ENCODE measurements around the gene NHEJ1. TPM values are rescaled to one million over a fixed set of nuclear protein-coding genes. Genes with fewer than 3 reads are reported as not detected.

The NHEJ1 gene
- total and polyA plus RNA-seq, 9 of the 15 experiments (the other 6 are each of a cell fraction or from before 2014, with no cell fraction given) = 9.0 to 23.7 (median 13.9) TPM

DNA sequence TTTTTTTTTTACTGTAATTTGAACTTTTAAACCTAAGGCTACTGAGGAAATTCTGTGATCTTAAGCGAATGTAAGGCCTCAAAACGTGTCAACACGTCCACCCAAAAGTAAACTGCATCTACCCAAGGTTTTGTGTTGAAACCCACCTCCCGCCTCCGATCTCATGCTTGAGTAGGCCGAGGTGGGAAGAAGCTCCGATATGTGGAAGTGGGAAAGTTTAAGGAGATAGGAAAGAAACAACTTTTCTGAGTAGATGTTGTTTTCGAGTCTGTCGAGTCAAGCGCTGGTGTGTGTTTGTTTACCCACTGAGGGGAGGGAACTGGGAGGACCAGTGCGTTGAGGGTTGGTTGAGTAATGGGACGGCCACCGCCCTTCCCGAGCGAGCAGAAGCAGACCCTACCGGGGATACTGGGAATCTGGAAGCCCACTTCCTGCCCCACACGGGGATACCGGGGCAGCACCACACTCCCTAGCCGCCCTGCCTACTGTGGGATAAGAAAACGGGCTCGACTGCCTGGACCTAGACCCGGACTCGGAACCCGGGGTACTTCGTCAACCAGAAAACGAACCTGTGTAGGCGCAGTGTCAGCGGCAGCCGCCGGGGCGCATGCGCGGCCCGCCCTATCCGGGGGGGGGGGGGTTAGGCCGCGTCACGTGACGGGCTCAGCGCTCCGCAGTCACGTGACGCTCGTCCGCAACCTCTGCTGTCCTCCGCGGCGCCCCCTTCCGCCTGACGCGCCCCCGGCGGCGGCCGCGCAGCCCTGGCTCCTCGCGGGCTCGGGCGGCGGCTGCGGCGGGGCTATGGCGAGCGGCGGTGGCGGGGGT lies 17.1 kb upstream of the NHEJ1 start, which contains the start of gene RETREG2 (continued):
- no peak for TF ChIP-seq ZNF79 (CRISPR knock-in tag; IDR thresholded peaks at IDR 0.05; ENCODE audit: low read depth)
- no peak for TF ChIP-seq HLTF (IDR thresholded peaks at IDR 0.05)
- no peak for TF ChIP-seq CREBBP (IDR thresholded peaks at IDR 0.05; ENCODE audit: low read depth, low read length)
- 0 out of 2 replicates have a peak, but pooled peaks have one; percentile 33 for TF ChIP-seq ZNF586 (CRISPR knock-in tag; conservative IDR thresholded peaks at IDR 0.05)
- TF ChIP-seq, protein P1, sequence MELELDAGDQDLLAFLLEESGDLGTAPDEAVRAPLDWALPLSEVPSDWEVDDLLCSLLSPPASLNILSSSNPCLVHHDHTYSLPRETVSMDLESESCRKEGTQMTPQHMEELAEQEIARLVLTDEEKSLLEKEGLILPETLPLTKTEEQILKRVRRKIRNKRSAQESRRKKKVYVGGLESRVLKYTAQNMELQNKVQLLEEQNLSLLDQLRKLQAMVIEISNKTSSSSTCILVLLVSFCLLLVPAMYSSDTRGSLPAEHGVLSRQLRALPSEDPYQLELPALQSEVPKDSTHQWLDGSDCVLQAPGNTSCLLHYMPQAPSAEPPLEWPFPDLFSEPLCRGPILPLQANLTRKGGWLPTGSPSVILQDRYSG (tag; conservative IDR thresholded peaks at IDR 0.05; ENCODE audit: low read depth) = no peak
- TF ChIP-seq ZNF76 (CRISPR knock-in tag; IDR thresholded peaks at IDR 0.05; ENCODE audit: borderline replicate concordance) = no peak
- TF ChIP-seq MAZ (CRISPR knock-in tag; conservative IDR thresholded peaks at IDR 0.05 in 1 of 2, IDR thresholded peaks at IDR 0.05 in 1 of 2) = peak; percentile 30 to 87; a peak in 2 of 4 replicates
- TF ChIP-seq ZNF644 (tag; IDR thresholded peaks at IDR 0.05; ENCODE audit: low read depth) = no peak
- no peak for TF ChIP-seq TCF3 (CRISPR knock-in tag; IDR thresholded peaks at IDR 0.05)
- TF ChIP-seq MYC (IDR thresholded peaks at IDR 0.05; ENCODE audit: low read depth, low read length) = 0 out of 2 replicates have a peak, but pooled peaks have one; percentile 5
- TF ChIP-seq MYC (CRISPR knock-in tag; IDR thresholded peaks at IDR 0.05; ENCODE audit: borderline replicate concordance, low read depth) = no peak
- no peak for TF ChIP-seq LCOR (CRISPR knock-in tag; IDR thresholded peaks at IDR 0.05)
- TF ChIP-seq SRSF1 (IDR thresholded peaks at IDR 0.05; ENCODE audit: low read depth, low read length) = no peak
- no peak for TF ChIP-seq SNRNP70 (optimal IDR thresholded peaks at IDR 0.05; ENCODE audit: low read depth, low read length)

Measured in K562 (cell line).